Sigmoid colon (tissue), 7 donors: Measurements from ENCODE around the gene ISYNA1. TPM values are rescaled to one million over a fixed set of nuclear protein-coding genes. Genes with fewer than 3 reads are reported as not detected.

ENCODE experiments used
- DNase-seq: peaks from one replicate; pipeline ENCODE4 v3.0.0-alpha.2; 2019
- H3K27ac ChIP-seq, 4 donors: fragments of 200-600 bp; sonication (generic); one replicate each; pipeline ENCODE4 v1.5.1; 2016 to 2019; ENCODE audit warnings: mild to moderate bottlenecking in 1 of 4
- H3K27me3 ChIP-seq, 3 donors: fragments of 200-600 bp; sonication (generic); one replicate each; pipeline ENCODE4 v1.5.1; 2019; ENCODE audit warnings: mild to moderate bottlenecking in 1 of 3
- H3K36me3 ChIP-seq, 4 donors: fragments of 200-600 bp; sonication (generic); one replicate each; pipeline ENCODE4 v1.5.1; 2016 to 2019
- H3K4me1 ChIP-seq, 4 donors: fragments of 200-600 bp; sonication (generic); one replicate each; pipeline ENCODE4 v1.5.1; 2017 to 2019
- H3K4me3 ChIP-seq, 4 donors: fragments of 200-600 bp; sonication (generic); one replicate each; pipeline ENCODE4 v1.5.1; 2017 to 2019; ENCODE audit warnings: mild to moderate bottlenecking in 2 of 4, moderate library complexity in 1 of 4
- H3K9me3 ChIP-seq, 4 donors: fragments of 200-600 bp in 3 of 4; sonication (generic) in 3 of 4; one replicate each; pipeline versions ENCODE4 v1.5.1 to v1.6.1; 2013 to 2019
- CTCF ChIP-seq, 4 experiments: fragments of 450-650 bp in 3 of 4; fragments of 200-600 bp in 1 of 4; IDR thresholded peaks; one replicate each; pipeline ENCODE4 v1.5.1; 2016 to 2019; ENCODE audit warnings: antibody characterized with exemption in 4 of 4, mild to moderate bottlenecking in 3 of 4, moderate library complexity in 2 of 4
- EP300 ChIP-seq, 4 donors: sonication (generic); formaldehyde crosslinking; IDR thresholded peaks; one replicate each; pipeline ENCODE4 v1.6.1; 2017; ENCODE audit warnings: antibody characterized with exemption in 4 of 4
- POLR2A ChIP-seq, 2 donors: fragments of 450-650 bp; IDR thresholded peaks; one replicate each; pipeline ENCODE4 v1.6.1; 2016; ENCODE audit warnings: antibody characterized with exemption in 2 of 2, mild to moderate bottlenecking in 2 of 2, moderate library complexity in 2 of 2
- POLR2AphosphoS5 ChIP-seq, 4 donors: sonication (generic); formaldehyde crosslinking; IDR thresholded peaks; one replicate each; pipeline ENCODE4 v1.6.1; 2017; ENCODE audit warnings: antibody characterized with exemption in 4 of 4
- WGBS, 2 donors: extraction: QIAGEN DNeasy Blood & Tissue Kit; methylation state at CpG; one replicate each; pipeline ENCODE4 v1.1.7; 2013; 5-methylcytosine and 5-hydroxymethylcytosine counted together
- intact Hi-C: fragments of 100-400 bp; cut with DNase I; formaldehyde crosslinking; loops from one replicate; pipeline ENCODE4 v1.15.1; 2023
- polyA plus RNA-seq, 3 donors: library from polyadenylated mRNA; stranded (reverse); fragments of 200-250 nt; gene quantifications; one replicate each; pipeline ENCODE4 v1.2.3, GENCODE V29; 2013
- total RNA-seq, 4 donors: library from RNA; depleted of rRNA; stranded (reverse); fragments of >200 nt; gene quantifications; one replicate each; pipeline ENCODE4 v1.1.0, GENCODE V29; 2016
- donor health status: healthy with polysubstance abuse.
- donor health status: Bipolar disorder and iron deficiency.
- donor health status: healthy.

ISYNA1 gene
- total and polyA plus RNA-seq, 7 donors: 3.7 to 18.7 (median 10.2) TPM

- 24 to 61% methylated on average over 25 of the region's 25 CpGs for WGBS, 2 donors
- intact Hi-C loops: loop anchor here (5.0 to 10.0 kb wide), 2 partner anchors 133 to 301 kb away; partner anchors contain the start of gene JUND
- TF ChIP-seq POLR2A (IDR thresholded peaks at IDR 0.05) (peak in 1 of 2 donors; percentile 9), EP300 (IDR thresholded peaks at IDR 0.05) (no peak), POLR2AphosphoS5 (IDR thresholded peaks at IDR 0.05) (peak; percentile 35 to 84 (median 80))
- Histone ChIP-seq H3K27ac (peak overlapping the region; percentile 82 to 88 (median 86)), H3K27me3 (peaks cover 0 to 29% (median 3%) of the 10 kb centered on the region in 3 donors), H3K4me3 (peak overlapping the region in 3 of 4 donors; percentile 21 to 31 (median 26)), H3K4me1 (peaks cover 0 to 57% (median 55%) of the 10 kb centered on the region in 4 donors), H3K36me3 (no peaks in the 10 kb centered on the region), H3K9me3 (no peaks in the 10 kb centered on the region)
- peak; percentile 92 for DNase-seq
Measured at GRCh38 chr19:18415178-18415867, 22.6 kb downstream of the ISYNA1 start.

- Histone ChIP-seq H3K27me3 (peaks cover 0 to 29% (median 3%) of the 10 kb centered on the region in 3 donors), H3K4me1 (peaks cover 0 to 50% (median 48%) of the 10 kb centered on the region in 4 donors), H3K4me3 (peak overlapping the region in 3 of 4 donors; percentile 21 to 31 (median 26)), H3K36me3 (no peaks in the 10 kb centered on the region), H3K9me3 (no peaks in the 10 kb centered on the region), H3K27ac (peak overlapping the region; percentile 82 to 88 (median 86))
- intact Hi-C loops: loop anchor here (5.0 to 10.0 kb wide), 4 partner anchors 72 to 300 kb away; partner anchors contain the start of genes JUND and PGPEP1
- no peak for TF ChIP-seq CTCF (IDR thresholded peaks at IDR 0.05)
- no peak for TF ChIP-seq EP300 (IDR thresholded peaks at IDR 0.05)
- TF ChIP-seq POLR2AphosphoS5 (IDR thresholded peaks at IDR 0.05): no peak
- TF ChIP-seq POLR2A (IDR thresholded peaks at IDR 0.05): no peak
- 29 to 46% methylated on average over 11 of the region's 11 CpGs for WGBS, 2 donors
- DNase-seq: no peak
Measured at GRCh38 chr19:18414504-18415177, 23.3 kb downstream of the ISYNA1 start.

GRCh38 chr19:18412610-18413239 is 25.2 kb downstream of the ISYNA1 start:
- H3K4me3 ChIP-seq: no peak overlapping the region
- intact Hi-C loops: loop anchor here (5.0 to 10.0 kb wide), 3 partner anchors 70 to 298 kb away; partner anchors contain the start of gene PGPEP1
- no peak for TF ChIP-seq EP300 (IDR thresholded peaks at IDR 0.05)
- no peak for TF ChIP-seq CTCF (IDR thresholded peaks at IDR 0.05)
- TF ChIP-seq POLR2AphosphoS5 (IDR thresholded peaks at IDR 0.05): no peak
- TF ChIP-seq POLR2A (IDR thresholded peaks at IDR 0.05): no peak
- WGBS, 2 donors: 87 to 88% methylated on average over 16 of the region's 16 CpGs
- H3K27me3 ChIP-seq: peaks cover 0 to 20% (median 3%) of the 10 kb centered on the region in 3 donors
- H3K9me3 ChIP-seq: no peaks in the 10 kb centered on the region
- H3K4me1 ChIP-seq: peaks cover 0 to 35% (median 35%) of the 10 kb centered on the region in 4 donors
- H3K36me3 ChIP-seq: no peaks in the 10 kb centered on the region
- no peak overlapping the region for H3K27ac ChIP-seq
- no peak for DNase-seq

- no peaks in the 10 kb centered on the region for H3K9me3 ChIP-seq
- intact Hi-C loops: no loop called here
- no peaks in the 10 kb centered on the region for H3K4me1 ChIP-seq
- H3K27ac ChIP-seq: no peak overlapping the region
- no peak overlapping the region for H3K4me3 ChIP-seq
- TF ChIP-seq POLR2A (IDR thresholded peaks at IDR 0.05) (no peak), EP300 (IDR thresholded peaks at IDR 0.05) (no peak), CTCF (IDR thresholded peaks at IDR 0.05) (peak in 1 of 4 experiments; percentile 22), POLR2AphosphoS5 (IDR thresholded peaks at IDR 0.05) (no peak)
- WGBS, 2 donors: 16 to 33% methylated on average over 10 of the region's 10 CpGs
- H3K27me3 ChIP-seq: no peaks in the 10 kb centered on the region
- no peak for DNase-seq
- H3K36me3 ChIP-seq: no peaks in the 10 kb centered on the region
Measured at GRCh38 chr19:18408053-18408476, 29.9 kb downstream of the ISYNA1 start.
